ENCODE data around the gene OR6C68.

GRCh38 chr12:55448825-55449224, 43.4 kb upstream of the OR6C68 start:
- TF ChIP-seq CTCF (IDR thresholded peaks at IDR 0.05), result no peak
- TF ChIP-seq POLR2AphosphoS5 (IDR thresholded peaks at IDR 0.05; ENCODE audit: low read depth, low read length), result no peak

Data from Panc1 (cell line).